Measurements from ENCODE around the gene PAN2.
"Not testable (repeated sequence)": the region's sequence is repeated elsewhere in the genome, so short reads cannot be mapped to it uniquely, and the experiment has no call there.

Gene PAN2

GRCh38 chr12:56346675-56347074 lies 12.9 kb upstream of the PAN2 start:
- peak in 1 of 2 experiments; percentile 47 for DNase-seq

- DNase-seq = not testable (repeated sequence)
These were observed 8.5 kb upstream of the PAN2 start for GRCh38 chr12:56342290-56342689.

GRCh38 chr12:56341616-56342015 lies 7.8 kb upstream of the PAN2 start:
- no peak for DNase-seq

GRCh38 chr12:56339158-56339422 lies 5.3 kb upstream of the PAN2 start:
- DNase-seq = no peak

- DNase-seq = peak; percentile 88 to 90
These were observed 4.7 kb upstream of the PAN2 start, which contains the start of gene IL23A for GRCh38 chr12:56338308-56339157. IL23A (plus strand) TSS chr12:56338884; CDS start chr12:56339045, 161 bp downstream.

- peak in 1 of 2 experiments; percentile 25 for DNase-seq
These were observed 4.0 kb upstream of the PAN2 start for GRCh38 chr12:56337753-56338251.

GRCh38 chr12:56336361-56337167 lies 2.8 kb upstream of the PAN2 start:
- no peak for DNase-seq

- DNase-seq = not testable (repeated sequence)
These were observed 1.7 kb upstream of the PAN2 start for GRCh38 chr12:56335527-56335926.

GRCh38 chr12:56334490-56334793 lies 642 bp upstream of the PAN2 start:
- no peak for DNase-seq

GRCh38 chr12:56333197-56333678 lies 562 bp downstream of the PAN2 start:
- DNase-seq = no peak

- no peak for DNase-seq
These were observed 1.1 kb downstream of the PAN2 start for GRCh38 chr12:56332512-56333196.

- DNase-seq = no peak
These were observed 2.8 kb downstream of the PAN2 start for GRCh38 chr12:56330936-56331490.

GRCh38 chr12:56326533-56326932 lies 7.3 kb downstream of the PAN2 start:
- no peak for DNase-seq

GRCh38 chr12:56326126-56326525 lies 7.7 kb downstream of the PAN2 start:
- DNase-seq = no peak

- no peak for DNase-seq
These were observed 9.6 kb downstream of the PAN2 start for GRCh38 chr12:56324206-56324605.

GRCh38 chr12:56321610-56322009 lies 12.2 kb downstream of the PAN2 start:
- DNase-seq = not testable (repeated sequence)

GRCh38 chr12:56321027-56321426 lies 12.8 kb downstream of the PAN2 start:
- no peak for DNase-seq

- DNase-seq = no peak
These were observed 16.1 kb downstream of the PAN2 start for GRCh38 chr12:56317675-56318074.

- DNase-seq = peak; percentile 97
These were observed 18.0 kb downstream of the PAN2 start, which contains the start of gene CNPY2 for GRCh38 chr12:56315622-56316473. CNPY2 (minus strand) TSS chr12:56315988; CDS start chr12:56315217, 771 bp downstream.

GRCh38 chr12:56315249-56315621 lies 18.6 kb downstream of the PAN2 start:
- DNase-seq = peak in 1 of 2 experiments; percentile 51

- DNase-seq = no peak
These were observed 22.8 kb downstream of the PAN2 start for GRCh38 chr12:56311003-56311402.

GRCh38 chr12:56308714-56309113 lies 25.1 kb downstream of the PAN2 start:
- DNase-seq = no peak
